HFF-Myc (cell line): ENCODE measurements around the gene SP7.

Source experiments
- DNase-seq: peaks from one replicate; pipeline ENCODE4 v3.0.0-alpha.2; 2011; ENCODE audit warnings: low read depth; ENCODE audit errors: extremely low read depth
- H3K4me3 ChIP-seq: replicated peaks from 2 replicates; pipeline ENCODE4 v1.5.1; 2011; ENCODE audit warnings: low read depth, mild to moderate bottlenecking, control low read depth, low read length
- TF ChIP-seq, protein P1 (sequence below): IDR thresholded peaks from 2 replicates; pipeline ENCODE4 v1.5.1; 2012; ENCODE audit warnings: mild to moderate bottlenecking, low read depth, low read length, control low read depth; ENCODE audit errors: missing control alignments

Gene SP7

GRCh38 chr12:53295891-53296219 lies 40.3 kb downstream of the SP7 start:
- no peak for DNase-seq
- TF ChIP-seq, protein P1, sequence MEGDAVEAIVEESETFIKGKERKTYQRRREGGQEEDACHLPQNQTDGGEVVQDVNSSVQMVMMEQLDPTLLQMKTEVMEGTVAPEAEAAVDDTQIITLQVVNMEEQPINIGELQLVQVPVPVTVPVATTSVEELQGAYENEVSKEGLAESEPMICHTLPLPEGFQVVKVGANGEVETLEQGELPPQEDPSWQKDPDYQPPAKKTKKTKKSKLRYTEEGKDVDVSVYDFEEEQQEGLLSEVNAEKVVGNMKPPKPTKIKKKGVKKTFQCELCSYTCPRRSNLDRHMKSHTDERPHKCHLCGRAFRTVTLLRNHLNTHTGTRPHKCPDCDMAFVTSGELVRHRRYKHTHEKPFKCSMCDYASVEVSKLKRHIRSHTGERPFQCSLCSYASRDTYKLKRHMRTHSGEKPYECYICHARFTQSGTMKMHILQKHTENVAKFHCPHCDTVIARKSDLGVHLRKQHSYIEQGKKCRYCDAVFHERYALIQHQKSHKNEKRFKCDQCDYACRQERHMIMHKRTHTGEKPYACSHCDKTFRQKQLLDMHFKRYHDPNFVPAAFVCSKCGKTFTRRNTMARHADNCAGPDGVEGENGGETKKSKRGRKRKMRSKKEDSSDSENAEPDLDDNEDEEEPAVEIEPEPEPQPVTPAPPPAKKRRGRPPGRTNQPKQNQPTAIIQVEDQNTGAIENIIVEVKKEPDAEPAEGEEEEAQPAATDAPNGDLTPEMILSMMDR, result no peak
- peak overlapping the region; percentile 99 for H3K4me3 ChIP-seq

DNA sequence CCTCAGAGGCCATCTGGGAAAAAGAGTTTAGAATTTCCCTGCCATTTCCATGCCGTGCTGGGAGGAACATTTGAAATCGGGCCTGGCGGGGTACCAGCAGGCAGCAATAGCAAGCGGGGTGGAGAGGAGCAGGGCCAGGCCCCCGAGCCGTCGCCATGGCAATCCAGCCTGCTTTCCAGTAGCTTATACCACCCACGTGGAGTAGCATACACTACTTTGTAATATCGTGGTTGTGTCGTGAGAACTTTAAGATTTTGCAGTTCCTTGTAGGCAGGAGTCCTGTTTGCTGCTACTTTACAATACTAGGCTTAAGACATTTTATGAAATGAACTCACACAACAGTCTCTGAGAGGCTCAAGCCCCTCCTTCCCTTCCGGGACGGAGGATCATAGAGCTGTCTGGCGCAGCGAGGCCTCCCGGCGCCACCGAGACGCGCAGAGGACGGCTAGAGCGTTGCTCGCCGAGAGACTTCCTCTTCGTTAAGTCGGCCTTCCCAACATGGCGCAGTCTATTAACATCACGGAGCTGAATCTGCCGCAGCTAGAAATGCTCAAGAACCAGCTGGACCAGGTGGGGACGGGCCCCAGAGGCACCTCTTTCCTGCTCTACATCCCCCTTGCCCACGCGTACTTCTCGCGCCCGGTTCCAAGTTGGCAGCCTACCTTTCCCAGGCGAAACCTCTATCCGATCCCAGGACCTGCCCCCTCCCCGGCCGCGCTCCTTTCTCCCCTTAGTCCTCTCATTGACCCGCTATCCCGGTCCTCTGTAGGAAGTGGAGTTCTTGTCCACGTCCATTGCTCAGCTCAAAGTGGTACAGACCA lies 40.9 kb downstream of the SP7 start, which contains the start of gene PFDN5:
PFDN5 (plus strand) TSS at position 473 of the 821 bp plus-strand sequence; CDS start at position 499, 26 bp downstream.
- TF ChIP-seq, protein P1, result no peak
- DNase-seq, result peak; percentile 73

GRCh38 chr12:53292426-53292825 lies 43.7 kb downstream of the SP7 start:
- TF ChIP-seq, protein P1, result no peak
- no peak overlapping the region for H3K4me3 ChIP-seq
- no peak for DNase-seq

More for the DNA sequence above, 40.9 kb downstream of the SP7 start, which contains the start of gene PFDN5:
- H3K4me3 ChIP-seq, result peak within 1 kb of the TSS; percentile 99

GRCh38 chr12:53290661-53291060 lies 45.5 kb downstream of the SP7 start:
- TF ChIP-seq, protein P1, result no peak
- no peak overlapping the region for H3K4me3 ChIP-seq
- DNase-seq, result no peak

DNA sequence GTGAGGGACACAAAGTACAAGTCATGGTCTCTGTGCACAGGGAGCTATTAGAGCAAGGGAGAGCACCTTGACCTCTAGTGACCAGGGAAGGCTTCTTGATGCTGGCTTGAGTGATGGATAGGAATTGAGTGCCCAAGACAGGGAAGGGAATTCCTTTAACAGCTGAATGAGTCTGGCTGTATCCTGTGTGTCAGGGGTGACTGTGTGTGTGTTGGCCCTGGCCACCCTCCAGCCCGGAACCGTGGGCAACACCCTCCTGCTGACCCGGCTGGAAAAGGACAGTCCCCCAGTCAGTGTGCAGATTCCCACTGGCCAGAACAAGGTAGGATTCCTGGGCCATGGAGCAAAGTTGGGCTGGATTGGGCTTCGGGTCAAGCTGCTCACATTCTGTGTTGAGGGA lies 46.3 kb downstream of the SP7 start:
- DNase-seq, result no peak
- TF ChIP-seq, protein P1, result no peak
- H3K4me3 ChIP-seq, result no peak overlapping the region

GRCh38 chr12:53288322-53288721 lies 47.8 kb downstream of the SP7 start:
- H3K4me3 ChIP-seq, result no peak overlapping the region
- DNase-seq, result no peak
- TF ChIP-seq, protein P1, result no peak
